K562 (cell line): ENCODE data around the gene SPON1. TPM values are rescaled to one million over a fixed set of nuclear protein-coding genes. Genes with fewer than 3 reads are reported as not detected.

ENCODE experiments used
- ASH1L ChIP-seq: fragments of 450-650 bp; IDR thresholded peaks from 2 replicates; pipeline ENCODE4 v1.6.1; 2018; ENCODE audit warnings: borderline replicate concordance, mild to moderate bottlenecking, low read depth; ENCODE audit not compliant: partially characterized antibody
- ESRRB ChIP-seq: fragments of 250-450 bp; sonication (Bioruptor Pico); IDR thresholded peaks from 2 replicates; pipeline ENCODE4 v1.5.0; 2020; ENCODE audit warnings: mild to moderate bottlenecking, moderate library complexity, borderline replicate concordance
- ILF3 ChIP-seq: fragments of 450-650 bp; IDR thresholded peaks from 2 replicates; pipeline ENCODE4 v1.6.1; 2018; ENCODE audit warnings: antibody characterized with exemption, mild to moderate bottlenecking, moderate library complexity, borderline replicate concordance
- JUNB ChIP-seq: fragments of 450-650 bp; formaldehyde crosslinking; conservative IDR thresholded peaks from 2 replicates; pipeline ENCODE4 v1.4.0; 2020; ENCODE audit warnings: mild to moderate bottlenecking
- JUND ChIP-seq, 2 experiments: IDR thresholded peaks; 2 replicates in 1 of 2; 3 replicates in 1 of 2; pipeline ENCODE4 v1.6.1; 2011; ENCODE audit warnings: borderline replicate concordance in 2 of 2, low read depth in 2 of 2, low read length in 2 of 2, improper control_type of control experiment in 1 of 2, missing biosample characterization in 1 of 2, missing genetic modification characterization in 1 of 2, missing genetic modification reagents in 1 of 2
- KLF10 ChIP-seq: fragments of 250-450 bp; sonication (Bioruptor Pico); IDR thresholded peaks from 2 replicates; pipeline ENCODE4 v1.6.1; 2021; ENCODE audit warnings: matching md5 sums
- NCOA4 ChIP-seq: fragments of 450-650 bp; IDR thresholded peaks from 2 replicates; pipeline ENCODE4 v1.6.1; 2018; ENCODE audit warnings: mild to moderate bottlenecking; ENCODE audit not compliant: partially characterized antibody
- NR2C2 ChIP-seq, 2 experiments: fragments of 200-800 bp in 1 of 2; sonication (Bioruptor generic) in 1 of 2; sonication (generic) in 1 of 2; formaldehyde crosslinking in 1 of 2; IDR thresholded peaks; 2 replicates each; pipeline versions ENCODE4 v1.6.1 to v1.8.0; 2016 to 2022; ENCODE audit warnings: mild to moderate bottlenecking in 1 of 2, missing compliant biosample characterization in 1 of 2, missing genetic modification characterization in 1 of 2, missing genetic modification reagents in 1 of 2
- POLR2AphosphoS2 ChIP-seq: IDR thresholded peaks from 2 replicates; pipeline ENCODE4 v1.6.1; 2012; ENCODE audit warnings: low read length, improper control_type of control experiment
- PRPF4 ChIP-seq: fragments of 200-400 bp; formaldehyde crosslinking; IDR thresholded peaks from one replicate; pipeline ENCODE4 v1.6.1; 2017; ENCODE audit warnings: low read length, low read depth, mild to moderate bottlenecking; ENCODE audit not compliant: insufficient read depth, poor library complexity, severe bottlenecking
- RNF2 ChIP-seq: sonication (generic); IDR thresholded peaks from 2 replicates; pipeline ENCODE4 v1.6.1; 2016
- ZNF232 ChIP-seq: sonication (generic); formaldehyde crosslinking; IDR thresholded peaks from 2 replicates; pipeline ENCODE4 v1.8.0; 2022; ENCODE audit warnings: mild to moderate bottlenecking, missing genetic modification reagents
- polyA plus RNA-seq, 8 experiments: library from polyadenylated mRNA; depleted of rRNA in 4 of 8; stranded (reverse) in 5 of 8; unstranded in 3 of 8; fragments of >200 nt; fragmentation: Nextera tagmentation in 2 of 8; fragmentation: Illumina TruSeq in 1 of 8; extraction: Ambion mirVana in 2 of 8; extraction: Trizol in 1 of 8; gene quantifications; 2 replicates each; pipeline versions ENCODE4 v1.2.1 to v1.2.3, GENCODE V29; 2011 to 2014; ENCODE audit warnings: inconsistent platforms in 1 of 8, missing spikeins in 1 of 8
- total RNA-seq, 7 experiments: library from RNA; depleted of rRNA in 6 of 7; stranded (reverse); fragments of >200 nt in 6 of 7; fragmentation: Illumina TruSeq in 2 of 7; extraction: Trizol in 2 of 7; gene quantifications; 2 replicates each; pipeline versions ENCODE4 v1.2.1 to v1.2.3, GENCODE V29; 2011 to 2021; ENCODE audit warnings: low replicate concordance in 1 of 7
- TF ChIP-seq, protein P1 (sequence below), 2 experiments: IDR thresholded peaks in 1 of 2; conservative IDR thresholded peaks in 1 of 2; 2 replicates each; pipeline ENCODE4 v1.6.1; 2016; ENCODE audit warnings: low read depth in 2 of 2, mild to moderate bottlenecking in 1 of 2, missing compliant biosample characterization in 1 of 2, missing genetic modification characterization in 1 of 2, moderate library complexity in 1 of 2
- TF ChIP-seq, protein P2 (sequence below), 2 experiments: fragments of 450-650 bp; IDR thresholded peaks; 2 replicates each; pipeline ENCODE4 v1.6.1; 2018; ENCODE audit warnings: mild to moderate bottlenecking in 2 of 2, low read depth in 1 of 2; ENCODE audit not compliant: partially characterized antibody in 2 of 2
- TF ChIP-seq, protein P3 (sequence below): fragments of 450-650 bp; IDR thresholded peaks from 2 replicates; pipeline ENCODE4 v1.6.1; 2017; ENCODE audit warnings: antibody characterized with exemption, mild to moderate bottlenecking

Gene SPON1
- total and polyA plus RNA-seq, 9 of the 15 experiments (the other 6 are each of a cell fraction or from before 2014, with no cell fraction given), result 0.04 to 0.06 TPM; not detected in 7

DNA sequence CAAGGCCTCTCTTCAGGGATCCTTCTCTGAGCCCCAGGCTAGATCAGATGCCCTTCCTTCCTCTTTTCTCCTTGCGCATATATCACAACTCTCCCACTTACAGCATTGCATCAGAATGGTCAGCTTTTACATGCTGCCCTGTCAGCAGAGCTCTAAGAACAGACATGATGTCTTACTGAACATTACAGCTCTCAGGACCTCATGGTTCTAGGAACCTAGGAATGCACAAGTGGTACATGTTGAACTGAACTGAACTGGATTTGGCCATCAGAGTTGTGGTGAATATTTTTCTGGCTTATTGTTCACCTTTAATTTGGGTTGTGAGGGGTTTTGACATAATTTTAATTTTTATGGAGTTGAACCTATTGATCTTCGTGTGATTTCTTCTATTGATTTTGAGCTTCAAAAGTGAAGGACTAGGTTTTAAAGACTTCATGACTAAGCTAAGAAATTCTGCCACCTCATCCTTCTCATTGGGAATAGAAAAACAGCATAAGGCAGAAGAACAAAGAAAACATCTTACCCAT is 37.7 kb upstream of the SPON1 start (continued):
- TF ChIP-seq, protein P1, sequence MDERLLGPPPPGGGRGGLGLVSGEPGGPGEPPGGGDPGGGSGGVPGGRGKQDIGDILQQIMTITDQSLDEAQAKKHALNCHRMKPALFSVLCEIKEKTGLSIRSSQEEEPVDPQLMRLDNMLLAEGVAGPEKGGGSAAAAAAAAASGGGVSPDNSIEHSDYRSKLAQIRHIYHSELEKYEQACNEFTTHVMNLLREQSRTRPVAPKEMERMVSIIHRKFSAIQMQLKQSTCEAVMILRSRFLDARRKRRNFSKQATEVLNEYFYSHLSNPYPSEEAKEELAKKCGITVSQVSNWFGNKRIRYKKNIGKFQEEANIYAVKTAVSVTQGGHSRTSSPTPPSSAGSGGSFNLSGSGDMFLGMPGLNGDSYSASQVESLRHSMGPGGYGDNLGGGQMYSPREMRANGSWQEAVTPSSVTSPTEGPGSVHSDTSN (CRISPR knock-in tag; IDR thresholded peaks at IDR 0.05; ENCODE audit: low read depth), result no peak
- TF ChIP-seq, protein P1 (tag; conservative IDR thresholded peaks at IDR 0.05; ENCODE audit: low read depth), result peak; percentile 64
- TF ChIP-seq JUNB (CRISPR knock-in tag) (no peak), ILF3 (no peak), PRPF4 (no peak), KLF10 (CRISPR knock-in tag) (no peak), RNF2 (peak; percentile 41; the same call in 1 of the 2 replicates), NR2C2 (CRISPR knock-in tag; IDR thresholded peaks at IDR 0.05) (no peak), NR2C2 (tag; IDR thresholded peaks at IDR 0.05) (peak; percentile 45), ZNF232 (CRISPR knock-in tag) (no peak), POLR2AphosphoS2 (no peak), ASH1L (no peak), JUND (IDR thresholded peaks at IDR 0.05; ENCODE audit: borderline replicate concordance, low read depth, low read length) (peak; percentile 68), JUND (tag; IDR thresholded peaks at IDR 0.05; ENCODE audit: borderline replicate concordance, low read depth, low read length) (peak; percentile 73; the same call in 1 of the 3 replicates), ESRRB (no peak), NCOA4 (no peak)
- TF ChIP-seq, protein P2, sequence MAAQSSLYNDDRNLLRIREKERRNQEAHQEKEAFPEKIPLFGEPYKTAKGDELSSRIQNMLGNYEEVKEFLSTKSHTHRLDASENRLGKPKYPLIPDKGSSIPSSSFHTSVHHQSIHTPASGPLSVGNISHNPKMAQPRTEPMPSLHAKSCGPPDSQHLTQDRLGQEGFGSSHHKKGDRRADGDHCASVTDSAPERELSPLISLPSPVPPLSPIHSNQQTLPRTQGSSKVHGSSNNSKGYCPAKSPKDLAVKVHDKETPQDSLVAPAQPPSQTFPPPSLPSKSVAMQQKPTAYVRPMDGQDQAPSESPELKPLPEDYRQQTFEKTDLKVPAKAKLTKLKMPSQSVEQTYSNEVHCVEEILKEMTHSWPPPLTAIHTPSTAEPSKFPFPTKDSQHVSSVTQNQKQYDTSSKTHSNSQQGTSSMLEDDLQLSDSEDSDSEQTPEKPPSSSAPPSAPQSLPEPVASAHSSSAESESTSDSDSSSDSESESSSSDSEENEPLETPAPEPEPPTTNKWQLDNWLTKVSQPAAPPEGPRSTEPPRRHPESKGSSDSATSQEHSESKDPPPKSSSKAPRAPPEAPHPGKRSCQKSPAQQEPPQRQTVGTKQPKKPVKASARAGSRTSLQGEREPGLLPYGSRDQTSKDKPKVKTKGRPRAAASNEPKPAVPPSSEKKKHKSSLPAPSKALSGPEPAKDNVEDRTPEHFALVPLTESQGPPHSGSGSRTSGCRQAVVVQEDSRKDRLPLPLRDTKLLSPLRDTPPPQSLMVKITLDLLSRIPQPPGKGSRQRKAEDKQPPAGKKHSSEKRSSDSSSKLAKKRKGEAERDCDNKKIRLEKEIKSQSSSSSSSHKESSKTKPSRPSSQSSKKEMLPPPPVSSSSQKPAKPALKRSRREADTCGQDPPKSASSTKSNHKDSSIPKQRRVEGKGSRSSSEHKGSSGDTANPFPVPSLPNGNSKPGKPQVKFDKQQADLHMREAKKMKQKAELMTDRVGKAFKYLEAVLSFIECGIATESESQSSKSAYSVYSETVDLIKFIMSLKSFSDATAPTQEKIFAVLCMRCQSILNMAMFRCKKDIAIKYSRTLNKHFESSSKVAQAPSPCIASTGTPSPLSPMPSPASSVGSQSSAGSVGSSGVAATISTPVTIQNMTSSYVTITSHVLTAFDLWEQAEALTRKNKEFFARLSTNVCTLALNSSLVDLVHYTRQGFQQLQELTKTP (IDR thresholded peaks at IDR 0.05; ENCODE audit: low read depth in 1 of 2, partially characterized antibody in 2 of 2), result no peak
- TF ChIP-seq, protein P3, sequence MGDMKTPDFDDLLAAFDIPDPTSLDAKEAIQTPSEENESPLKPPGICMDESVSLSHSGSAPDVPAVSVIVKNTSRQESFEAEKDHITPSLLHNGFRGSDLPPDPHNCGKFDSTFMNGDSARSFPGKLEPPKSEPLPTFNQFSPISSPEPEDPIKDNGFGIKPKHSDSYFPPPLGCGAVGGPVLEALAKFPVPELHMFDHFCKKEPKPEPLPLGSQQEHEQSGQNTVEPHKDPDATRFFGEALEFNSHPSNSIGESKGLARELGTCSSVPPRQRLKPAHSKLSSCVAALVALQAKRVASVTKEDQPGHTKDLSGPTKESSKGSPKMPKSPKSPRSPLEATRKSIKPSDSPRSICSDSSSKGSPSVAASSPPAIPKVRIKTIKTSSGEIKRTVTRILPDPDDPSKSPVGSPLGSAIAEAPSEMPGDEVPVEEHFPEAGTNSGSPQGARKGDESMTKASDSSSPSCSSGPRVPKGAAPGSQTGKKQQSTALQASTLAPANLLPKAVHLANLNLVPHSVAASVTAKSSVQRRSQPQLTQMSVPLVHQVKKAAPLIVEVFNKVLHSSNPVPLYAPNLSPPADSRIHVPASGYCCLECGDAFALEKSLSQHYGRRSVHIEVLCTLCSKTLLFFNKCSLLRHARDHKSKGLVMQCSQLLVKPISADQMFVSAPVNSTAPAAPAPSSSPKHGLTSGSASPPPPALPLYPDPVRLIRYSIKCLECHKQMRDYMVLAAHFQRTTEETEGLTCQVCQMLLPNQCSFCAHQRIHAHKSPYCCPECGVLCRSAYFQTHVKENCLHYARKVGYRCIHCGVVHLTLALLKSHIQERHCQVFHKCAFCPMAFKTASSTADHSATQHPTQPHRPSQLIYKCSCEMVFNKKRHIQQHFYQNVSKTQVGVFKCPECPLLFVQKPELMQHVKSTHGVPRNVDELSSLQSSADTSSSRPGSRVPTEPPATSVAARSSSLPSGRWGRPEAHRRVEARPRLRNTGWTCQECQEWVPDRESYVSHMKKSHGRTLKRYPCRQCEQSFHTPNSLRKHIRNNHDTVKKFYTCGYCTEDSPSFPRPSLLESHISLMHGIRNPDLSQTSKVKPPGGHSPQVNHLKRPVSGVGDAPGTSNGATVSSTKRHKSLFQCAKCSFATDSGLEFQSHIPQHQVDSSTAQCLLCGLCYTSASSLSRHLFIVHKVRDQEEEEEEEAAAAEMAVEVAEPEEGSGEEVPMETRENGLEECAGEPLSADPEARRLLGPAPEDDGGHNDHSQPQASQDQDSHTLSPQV, result peak; percentile 25; the same call in 1 of the 2 replicates
